T-cell (primary cell): Measurements from ENCODE around the gene GOLIM4. TPM values are rescaled to one million over a fixed set of nuclear protein-coding genes. Genes with fewer than 3 reads are reported as not detected.

Experiments used
- ATAC-seq, 4 experiments: fragments of 200-7000 bp in 3 of 4; fragments of 150-1000 bp in 1 of 4; cut with Tn5 transposase; replicated peaks in 1 of 4; 1 replicate in 3 of 4; 2 replicates in 1 of 4; pipeline ENCODE4 v1.10.0; 2021; ENCODE audit warnings: moderate library complexity in 3 of 4, mild to moderate bottlenecking in 2 of 4, moderate number of reproducible peaks in 1 of 4
- CTCF ChIA-PET, 2 donors: fragments of 300-600 bp; sonication (Branson Sonifier 250); formaldehyde crosslinking; loops; one replicate each; lab custom pipeline; 2022; ENCODE audit warnings: antibody characterized with exemption in 2 of 2; lab: Charles Lee
- POLR2A ChIA-PET, 2 donors: fragments of 300-600 bp; sonication (Branson Sonifier 250); formaldehyde crosslinking; loops; one replicate each; lab custom pipeline; 2022; ENCODE audit warnings: antibody characterized with exemption in 2 of 2; lab: Charles Lee
- DNase-seq, 35 experiments: peaks; one replicate each; pipeline versions ENCODE4 v3.0.0 to v3.0.0-alpha.2; 2013 to 2023
- H3K27ac ChIP-seq: one replicate; pipeline ENCODE4 v1.5.1; 2013; ENCODE audit warnings: low read length
- H3K27me3 ChIP-seq, 2 experiments: replicated peaks in 1 of 2; 1 replicate in 1 of 2; 2 replicates in 1 of 2; pipeline versions ENCODE4 v1.6.1 to v1.7.0; 2013; ENCODE audit warnings: low read length in 1 of 2, mixed read lengths in 1 of 2; ENCODE audit not compliant: control insufficient read depth in 2 of 2, insufficient read depth in 2 of 2; ENCODE audit errors: extremely low read depth in 1 of 2
- H3K36me3 ChIP-seq, 2 donors: 1 replicate in 1 of 2; 2 replicates in 1 of 2; pipeline versions ENCODE4 v1.6.1 to v1.7.0; 2013; ENCODE audit warnings: low read length in 1 of 2; ENCODE audit not compliant: control insufficient read depth in 2 of 2, insufficient read depth in 1 of 2; ENCODE audit errors: extremely low read depth in 1 of 2
- H3K4me1 ChIP-seq, 2 experiments: 1 replicate in 1 of 2; 2 replicates in 1 of 2; pipeline versions ENCODE4 v1.6.1 to v1.7.0; 2013; ENCODE audit warnings: low read length in 2 of 2, mixed read lengths in 1 of 2; ENCODE audit not compliant: insufficient read depth in 2 of 2, control insufficient read depth in 1 of 2; ENCODE audit errors: extremely low read depth in 1 of 2
- H3K4me3 ChIP-seq, 2 donors: 1 replicate in 1 of 2; 2 replicates in 1 of 2; pipeline versions ENCODE4 v1.5.1 to v1.7.0; 2013; ENCODE audit warnings: mild to moderate bottlenecking in 2 of 2, low read length in 1 of 2, moderate library complexity in 1 of 2; ENCODE audit not compliant: control insufficient read depth in 1 of 2; ENCODE audit errors: extremely low read depth in 1 of 2
- H3K9me3 ChIP-seq: 2 replicates; pipeline ENCODE4 v1.7.0; 2013
- H3K27ac Mint-ChIP-seq, 2 donors: one replicate each; pipeline ENCODE4 v1.8.0; 2020 to 2021; ENCODE audit warnings: mild to moderate bottlenecking in 2 of 2, mixed read lengths in 2 of 2
- H3K27me3 Mint-ChIP-seq, 2 donors: one replicate each; pipeline ENCODE4 v1.8.0; 2021 to 2022; ENCODE audit warnings: mixed read lengths in 2 of 2
- H3K36me3 Mint-ChIP-seq: one replicate; pipeline ENCODE4 v1.8.0; 2021; ENCODE audit warnings: mixed read lengths
- H3K4me1 Mint-ChIP-seq, 3 donors: one replicate each; pipeline ENCODE4 v1.8.0; 2020 to 2022; ENCODE audit warnings: mixed read lengths in 3 of 3, mild to moderate bottlenecking in 1 of 3
- H3K4me3 Mint-ChIP-seq, 3 donors: one replicate each; pipeline ENCODE4 v1.8.0; 2020 to 2022; ENCODE audit warnings: mild to moderate bottlenecking in 3 of 3, mixed read lengths in 3 of 3, moderate library complexity in 3 of 3
- H3K9me3 Mint-ChIP-seq, 3 donors: one replicate each; pipeline ENCODE4 v1.8.0; 2020 to 2022; ENCODE audit warnings: mixed read lengths in 3 of 3
- WGBS: methylation state at CpG from one replicate; pipeline ENCODE4 v1.1.5; 2013; ENCODE audit warnings: missing lambda C conversion rate; ENCODE audit not compliant: insufficient coverage; 5-methylcytosine and 5-hydroxymethylcytosine counted together
- total RNA-seq, 35 experiments: library from RNA in 6 of 35; stranded (reverse) in 6 of 35; fragments of 120-200 nt in 1 of 35; gene quantifications; one replicate each; pipeline versions ENCODE4 v1.2.1 to v1.2.4 and lab custom pipeline; 2013 to 2026

GOLIM4 gene
- total RNA-seq, 5 donors from 2014 or later (not counting 1 experiment from before 2014, with no cell fraction given) = 0.49 to 1.5 (median 0.96) TPM

DNA sequence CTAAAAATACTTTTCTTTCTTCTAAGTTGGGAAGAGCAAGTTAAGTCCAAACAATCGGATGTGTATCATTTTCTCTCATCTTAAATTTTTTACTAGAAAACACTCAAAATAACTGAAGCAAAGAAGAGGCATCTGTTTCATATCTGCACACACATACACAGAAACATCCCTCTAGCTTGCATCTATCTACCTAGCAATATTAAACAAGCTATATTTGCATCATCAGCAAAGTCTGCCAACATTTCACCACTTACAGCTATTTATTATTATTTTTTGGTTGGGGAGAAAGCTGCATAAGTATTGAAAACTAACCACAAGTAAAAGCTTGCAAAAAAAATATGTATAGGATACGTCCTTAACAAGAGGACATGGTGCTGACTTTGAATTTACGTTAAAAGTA lies 1.9 kb downstream of the GOLIM4 start:
- Histone ChIP-seq H3K27me3 (peaks cover 0 to 18% of the 10 kb centered on the region in 2 experiments), H3K4me1 (peaks cover 6 to 17% of the 10 kb centered on the region in 2 experiments), H3K27ac (no peak overlapping the region), H3K9me3 (no peaks in the 10 kb centered on the region), H3K36me3 (no peaks in the 10 kb centered on the region), H3K4me3 (no peak overlapping the region)
- Mint-ChIP-seq H3K27ac (no peak overlapping the region), H3K9me3 (no peaks in the 10 kb centered on the region), H3K4me1 (peaks cover 5 to 15% (median 13%) of the 10 kb centered on the region in 3 donors), H3K4me3 (no peak overlapping the region), H3K36me3 (no peaks in the 10 kb centered on the region), H3K27me3 (peaks cover 42 to 44% of the 10 kb centered on the region in 2 donors)
- ATAC-seq (no peak), DNase-seq (no peak)
- CTCF ChIA-PET = no interaction called here
- POLR2A ChIA-PET = no interaction called here
- WGBS = no CpG with 5 or more reads among the region's 3 CpGs

DNA sequence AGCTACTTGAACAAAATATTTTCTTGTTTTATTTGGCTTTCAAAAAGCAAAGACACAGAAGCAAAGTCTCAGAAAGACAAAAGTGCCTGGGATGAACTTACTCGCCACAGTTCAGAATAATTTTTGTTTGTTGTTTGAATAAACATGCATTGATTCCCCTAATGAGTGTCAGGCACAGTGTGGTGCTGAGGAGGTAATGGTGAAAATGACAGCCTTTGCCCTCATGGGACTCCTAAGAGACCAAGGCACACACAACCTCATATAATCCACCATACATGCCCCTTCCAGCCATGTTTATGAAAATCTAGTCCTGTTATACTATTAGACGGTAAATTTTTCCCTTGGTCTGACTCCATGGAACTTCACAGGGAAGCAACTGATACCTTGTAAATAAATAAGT lies 2.5 kb downstream of the GOLIM4 start:
- Mint-ChIP-seq H3K9me3 (no peaks in the 10 kb centered on the region), H3K36me3 (no peaks in the 10 kb centered on the region), H3K4me1 (peaks cover 5 to 18% (median 13%) of the 10 kb centered on the region in 3 donors), H3K4me3 (no peak overlapping the region), H3K27me3 (peaks cover 45 to 49% of the 10 kb centered on the region in 2 donors), H3K27ac (no peak overlapping the region)
- H3K27me3 ChIP-seq = peaks cover 0 to 18% of the 10 kb centered on the region in 2 experiments
- no CpG with 5 or more reads among the region's 2 CpGs for WGBS
- H3K4me1 ChIP-seq = peaks cover 6 to 17% of the 10 kb centered on the region in 2 experiments
- CTCF ChIA-PET = no interaction called here
- no peak overlapping the region for H3K4me3 ChIP-seq
- H3K36me3 ChIP-seq = no peaks in the 10 kb centered on the region
- ATAC-seq (no peak), DNase-seq (no peak)
- H3K27ac ChIP-seq = no peak overlapping the region
- H3K9me3 ChIP-seq = no peaks in the 10 kb centered on the region
- POLR2A ChIA-PET = no interaction called here

DNA sequence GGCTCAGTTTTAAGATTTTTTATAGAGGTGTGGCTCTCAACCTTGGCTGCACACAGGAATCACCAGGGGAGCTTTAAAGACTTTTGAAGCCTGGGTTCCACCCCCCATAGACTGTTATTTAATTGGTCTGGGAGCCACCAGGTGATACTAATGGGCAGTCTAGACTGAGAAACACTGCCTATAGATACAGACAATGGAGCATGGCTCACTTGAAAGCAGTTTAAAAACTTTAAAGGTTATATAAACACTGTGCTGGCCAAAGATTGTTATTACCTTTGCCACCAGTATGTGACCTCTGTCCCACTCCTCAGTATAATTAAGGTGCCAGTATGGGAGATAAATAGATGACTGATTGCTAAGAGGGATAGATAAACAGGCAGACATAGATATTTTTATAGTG lies 3.8 kb downstream of the GOLIM4 start:
- DNase-seq = no peak
- H3K27me3 Mint-ChIP-seq = peaks cover 41 to 44% of the 10 kb centered on the region in 2 donors
- H3K4me1 Mint-ChIP-seq = peaks cover 5 to 18% (median 13%) of the 10 kb centered on the region in 3 donors
- no peaks in the 10 kb centered on the region for H3K36me3 Mint-ChIP-seq
- Histone ChIP-seq H3K4me3 (no peak overlapping the region), H3K4me1 (peaks cover 6 to 17% of the 10 kb centered on the region in 2 experiments), H3K27ac (no peak overlapping the region), H3K36me3 (no peaks in the 10 kb centered on the region), H3K9me3 (no peaks in the 10 kb centered on the region), H3K27me3 (peaks cover 0 to 18% of the 10 kb centered on the region in 2 experiments)
- ChIA-PET POLR2A (no interaction called here), CTCF (interaction anchor here in 1 of 2 donors (0.5 kb wide), 1 partner anchor 91 kb away, joined by 5 read pairs; no protein-coding TSS in a partner anchor)
- no peaks in the 10 kb centered on the region for H3K9me3 Mint-ChIP-seq
- no peak overlapping the region for H3K27ac Mint-ChIP-seq
- H3K4me3 Mint-ChIP-seq = no peak overlapping the region
- ATAC-seq = no peak

DNA sequence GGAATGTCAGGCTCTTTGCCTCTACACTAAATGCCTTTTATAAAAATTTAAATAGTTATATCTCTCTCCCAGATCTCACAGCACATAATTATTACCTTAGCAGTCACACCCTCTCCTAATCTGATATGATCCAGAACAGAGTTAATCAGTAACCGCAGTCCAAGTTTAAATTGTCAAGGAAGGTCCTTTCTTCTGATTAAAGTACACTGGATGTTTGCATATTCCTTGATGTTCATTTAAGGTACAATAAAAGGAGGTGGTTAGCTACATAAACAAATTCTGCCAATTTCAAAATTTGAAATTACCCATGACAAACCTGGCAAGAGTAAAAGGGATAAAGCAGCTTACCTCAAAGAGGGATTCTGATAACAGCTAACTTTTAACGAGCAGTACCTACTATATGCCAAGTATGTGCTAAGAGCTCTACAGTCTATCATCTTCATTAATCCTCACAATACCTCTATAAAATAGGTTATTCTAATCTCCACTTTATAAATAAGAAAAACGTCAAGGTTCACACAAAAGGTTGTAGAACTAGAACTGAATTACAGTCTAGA lies 4.3 kb downstream of the GOLIM4 start:
- Histone ChIP-seq H3K27ac (no peak overlapping the region), H3K9me3 (no peaks in the 10 kb centered on the region), H3K4me3 (no peak overlapping the region), H3K4me1 (peaks cover 6 to 16% of the 10 kb centered on the region in 2 experiments), H3K27me3 (peaks cover 0 to 17% of the 10 kb centered on the region in 2 experiments), H3K36me3 (no peaks in the 10 kb centered on the region)
- Mint-ChIP-seq H3K27me3 (peaks cover 39 to 41% of the 10 kb centered on the region in 2 donors), H3K36me3 (no peaks in the 10 kb centered on the region), H3K4me3 (no peak overlapping the region), H3K27ac (no peak overlapping the region), H3K4me1 (peaks cover 5 to 15% (median 11%) of the 10 kb centered on the region in 3 donors), H3K9me3 (no peaks in the 10 kb centered on the region)
- 100% methylated on average over 1 of the region's 3 CpGs for WGBS
- ChIA-PET CTCF (no interaction called here), POLR2A (no interaction called here)
- ATAC-seq (no peak), DNase-seq (no peak)

DNA sequence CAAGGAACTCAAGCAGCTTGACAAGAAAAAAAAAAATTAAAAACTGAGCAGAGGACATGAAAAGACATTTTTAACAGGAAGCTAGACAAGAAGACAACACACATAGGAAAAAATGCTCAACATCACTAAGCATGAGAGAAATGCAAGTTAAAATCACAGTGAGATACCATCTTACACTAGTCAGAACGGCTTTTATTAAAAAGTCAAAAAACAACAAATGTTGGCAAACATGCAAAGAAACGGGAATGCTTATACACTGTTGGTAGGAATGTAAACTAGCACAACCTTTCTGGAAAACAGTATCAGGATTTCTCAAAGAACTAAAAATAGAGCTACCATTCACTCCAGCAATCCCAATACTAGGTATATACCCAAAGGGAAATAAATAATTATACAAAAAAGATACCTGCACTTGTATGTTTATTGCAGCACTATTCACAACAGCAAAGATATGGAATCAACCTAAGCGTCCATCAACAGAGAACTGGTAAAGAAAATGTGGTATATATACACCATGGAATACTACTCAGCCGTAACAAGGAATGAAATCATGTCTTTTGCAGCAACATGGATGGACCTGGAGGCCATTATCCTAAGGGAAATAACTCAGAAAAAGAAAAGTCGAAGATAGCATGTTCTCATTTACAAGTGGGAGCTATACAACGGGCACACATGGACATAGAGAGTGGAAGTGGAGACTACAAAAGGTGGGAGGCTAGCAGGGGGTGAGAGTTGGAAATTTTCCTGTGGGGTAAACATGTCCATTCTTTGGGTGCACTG lies 5.2 kb downstream of the GOLIM4 start:
- Mint-ChIP-seq H3K9me3 (no peaks in the 10 kb centered on the region), H3K27ac (no peak overlapping the region), H3K4me3 (no peak overlapping the region), H3K4me1 (peaks cover 5 to 11% (median 7%) of the 10 kb centered on the region in 3 donors), H3K27me3 (peaks cover 35 to 38% of the 10 kb centered on the region in 2 donors), H3K36me3 (no peaks in the 10 kb centered on the region)
- DNase-seq (no peak), ATAC-seq (no peak)
- Histone ChIP-seq H3K27me3 (peaks cover 0 to 10% of the 10 kb centered on the region in 2 experiments), H3K9me3 (no peaks in the 10 kb centered on the region), H3K36me3 (no peaks in the 10 kb centered on the region), H3K4me3 (no peak overlapping the region), H3K27ac (no peak overlapping the region), H3K4me1 (peaks cover 3 to 10% of the 10 kb centered on the region in 2 experiments)
- 100% methylated on average over 2 of the region's 6 CpGs for WGBS
- CTCF ChIA-PET = no interaction called here
- POLR2A ChIA-PET = no interaction called here

GRCh38 chr3:168089179-168089771 lies 6.4 kb downstream of the GOLIM4 start:
- DNase-seq (no peak), ATAC-seq (no peak)
- no peak overlapping the region for H3K4me3 ChIP-seq
- no peaks in the 10 kb centered on the region for H3K9me3 ChIP-seq
- no peaks in the 10 kb centered on the region for H3K36me3 ChIP-seq
- H3K27ac ChIP-seq = no peak overlapping the region
- H3K27me3 ChIP-seq = no peaks in the 10 kb centered on the region
- WGBS = no CpG with 5 or more reads among the region's 4 CpGs
- H3K4me1 Mint-ChIP-seq = peaks cover 0 to 4% (median under 1%) of the 10 kb centered on the region in 3 donors
- no peak overlapping the region for H3K27ac Mint-ChIP-seq
- peaks cover 29 to 43% of the 10 kb centered on the region in 2 donors for H3K27me3 Mint-ChIP-seq
- H3K9me3 Mint-ChIP-seq = no peaks in the 10 kb centered on the region
- no peak overlapping the region for H3K4me3 Mint-ChIP-seq
- H3K4me1 ChIP-seq = no peaks in the 10 kb centered on the region
- H3K36me3 Mint-ChIP-seq = no peaks in the 10 kb centered on the region
- ChIA-PET POLR2A (interaction anchor here in 1 of 2 donors (0.7 kb wide), 1 partner anchor 36 kb away, joined by 7 read pairs; no protein-coding TSS in a partner anchor), CTCF (no interaction called here)
